WTC11 (cell line): ENCODE measurements around the gene CD44. TPM values are rescaled to one million over a fixed set of nuclear protein-coding genes. Genes with fewer than 3 reads are reported as not detected.

ENCODE experiments used
- ATAC-seq: fragments of 200-7000 bp; cut with Tn5 transposase; 2 replicates; pipeline ENCODE4 v1.10.0; 2021; ENCODE audit warnings: mild to moderate bottlenecking, moderate library complexity
- CTCF ChIA-PET: fragments of 300-600 bp; sonication (Branson Sonifier 250); formaldehyde crosslinking; loops from one replicate; lab custom pipeline; 2021; ENCODE audit warnings: antibody characterized with exemption; lab: Charles Lee
- POLR2A ChIA-PET: fragments of 350-600 bp; sonication (Branson Sonifier 250); formaldehyde crosslinking; loops from one replicate; lab custom pipeline; 2021; ENCODE audit warnings: antibody characterized with exemption; lab: Charles Lee
- DNase-seq: peaks from one replicate; pipeline ENCODE4 v3.0.0; 2021; ENCODE audit warnings: low spot score
- H3K27ac Mint-ChIP-seq: 2 replicates; pipeline ENCODE4 v1.8.0; 2021; ENCODE audit warnings: mixed read lengths
- H3K27me3 Mint-ChIP-seq: 2 replicates; pipeline ENCODE4 v1.8.0; 2021; ENCODE audit warnings: low read depth, mild to moderate bottlenecking, moderate library complexity, mixed read lengths
- H3K36me3 Mint-ChIP-seq: 2 replicates; pipeline ENCODE4 v1.8.0; 2021; ENCODE audit warnings: mixed read lengths
- H3K4me1 Mint-ChIP-seq: 2 replicates; pipeline ENCODE4 v1.8.0; 2022; ENCODE audit warnings: mixed read lengths
- H3K4me3 Mint-ChIP-seq: 2 replicates; pipeline ENCODE4 v1.8.0; 2021; ENCODE audit warnings: mild to moderate bottlenecking, moderate library complexity, mixed read lengths
- H3K9me3 Mint-ChIP-seq: 2 replicates; pipeline ENCODE4 v1.8.0; 2021; ENCODE audit warnings: mixed read lengths
- ARID4B ChIP-seq: sonication (generic); formaldehyde crosslinking; IDR thresholded peaks from 2 replicates; pipeline ENCODE4 v1.8.0; 2023; ENCODE audit warnings: missing genetic modification reagents, mild to moderate bottlenecking, borderline replicate concordance
- ATF1 ChIP-seq: sonication (generic); formaldehyde crosslinking; IDR thresholded peaks from 2 replicates; pipeline ENCODE4 v1.8.1; 2023; ENCODE audit warnings: mild to moderate bottlenecking, moderate library complexity, missing genetic modification reagents
- E2F5 ChIP-seq: sonication (generic); formaldehyde crosslinking; IDR thresholded peaks from 2 replicates; pipeline ENCODE4 v1.8.1; 2022; ENCODE audit warnings: mild to moderate bottlenecking, moderate library complexity, missing genetic modification reagents
- ERG ChIP-seq: fragments of 250-450 bp; sonication (Bioruptor Pico); IDR thresholded peaks from 2 replicates; pipeline ENCODE4 v1.8.0; 2021; ENCODE audit warnings: mild to moderate bottlenecking
- FOXJ3 ChIP-seq: sonication (generic); formaldehyde crosslinking; IDR thresholded peaks from 2 replicates; pipeline ENCODE4 v1.9.0; 2021; ENCODE audit warnings: missing genetic modification reagents, mild to moderate bottlenecking, borderline replicate concordance
- JUN ChIP-seq: sonication (generic); formaldehyde crosslinking; IDR thresholded peaks from 2 replicates; pipeline ENCODE4 v1.8.0; 2023; ENCODE audit warnings: mild to moderate bottlenecking, missing genetic modification reagents
- KAT7 ChIP-seq: sonication (generic); formaldehyde crosslinking; IDR thresholded peaks from 2 replicates; pipeline ENCODE4 v1.8.1; 2023; ENCODE audit warnings: missing genetic modification reagents, mild to moderate bottlenecking, borderline replicate concordance
- NFYB ChIP-seq: sonication (generic); formaldehyde crosslinking; conservative IDR thresholded peaks from 2 replicates; pipeline ENCODE4 v1.8.0; 2022; ENCODE audit warnings: low read depth, missing genetic modification reagents
- PRDM15 ChIP-seq: sonication (generic); formaldehyde crosslinking; IDR thresholded peaks from 2 replicates; pipeline ENCODE4 v1.8.0; 2022; ENCODE audit warnings: missing genetic modification reagents
- TEAD1 ChIP-seq: sonication (generic); formaldehyde crosslinking; IDR thresholded peaks from 2 replicates; pipeline ENCODE4 v1.8.0; 2022; ENCODE audit warnings: mild to moderate bottlenecking, missing genetic modification reagents
- ZNF138 ChIP-seq: sonication (generic); formaldehyde crosslinking; conservative IDR thresholded peaks from 2 replicates; pipeline ENCODE4 v1.8.1; 2022; ENCODE audit warnings: mild to moderate bottlenecking, moderate library complexity, missing genetic modification reagents
- ZNF232 ChIP-seq: sonication (generic); formaldehyde crosslinking; IDR thresholded peaks from 2 replicates; pipeline ENCODE4 v1.8.0; 2022; ENCODE audit warnings: mild to moderate bottlenecking, missing genetic modification reagents
- ZNF416 ChIP-seq: fragments of 250-450 bp; sonication (Bioruptor Pico); IDR thresholded peaks from 2 replicates; pipeline ENCODE4 v1.9.0; 2021; ENCODE audit warnings: mild to moderate bottlenecking, inconsistent platforms
- ZNF423 ChIP-seq: fragments of 250-450 bp; sonication (Bioruptor Pico); IDR thresholded peaks from 2 replicates; pipeline ENCODE4 v2.1.2; 2022; ENCODE audit warnings: mild to moderate bottlenecking, moderate library complexity
- total RNA-seq: library from RNA; stranded (reverse); gene quantifications from 3 replicates; pipeline ENCODE4 v1.2.3, GENCODE V29; 2021
- TF ChIP-seq, protein P1 (sequence below): sonication (generic); formaldehyde crosslinking; IDR thresholded peaks from 2 replicates; pipeline ENCODE4 v1.8.0; 2023; ENCODE audit warnings: missing genetic modification reagents
- TF ChIP-seq, protein P2 (sequence below): sonication (generic); formaldehyde crosslinking; IDR thresholded peaks from 2 replicates; pipeline ENCODE4 v1.8.1; 2022; ENCODE audit warnings: low read depth, missing genetic modification reagents, borderline replicate concordance
- TF ChIP-seq, protein P3 (sequence below): sonication (generic); formaldehyde crosslinking; IDR thresholded peaks from 2 replicates; pipeline ENCODE4 v1.8.1; 2022; ENCODE audit warnings: mild to moderate bottlenecking, missing genetic modification reagents, moderate library complexity, borderline replicate concordance

CD44 gene
- total RNA-seq, 1 experiment from 2014 or later, result 12.0 TPM

DNA sequence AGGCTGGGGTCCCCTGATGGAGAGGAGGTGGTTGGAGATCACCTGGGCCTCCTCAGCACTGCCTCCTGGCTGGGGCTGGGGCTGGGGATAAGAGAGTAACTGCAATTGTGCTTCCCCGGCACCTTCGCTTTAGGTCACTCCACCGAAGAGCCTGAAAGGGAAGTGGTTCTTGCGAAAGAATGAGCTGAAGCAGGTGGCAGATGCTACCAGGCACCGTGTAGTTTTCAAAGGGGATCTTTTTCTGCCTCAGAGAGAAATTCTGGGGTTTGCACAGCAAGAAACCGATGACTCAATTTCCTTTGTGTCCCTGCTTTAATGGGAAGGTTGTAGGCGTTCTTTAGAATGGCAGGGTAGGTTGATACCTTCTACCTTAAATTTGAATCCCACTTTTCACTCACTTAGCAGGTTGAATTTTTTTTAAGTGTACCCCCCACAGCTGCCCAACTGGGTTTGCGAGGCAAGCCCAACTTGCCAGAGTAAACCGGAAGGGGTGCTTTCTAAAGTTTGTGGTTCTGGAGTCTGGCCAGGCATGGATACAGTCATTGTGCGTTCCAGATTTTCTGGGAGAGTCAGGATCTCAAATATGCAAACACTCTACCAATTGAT, 5.3 kb downstream of the CD44 start (continued):
- TF ChIP-seq ARID4B (no peak), FOXJ3 (no peak), ZNF423 (no peak), PRDM15 (CRISPR knock-in tag) (no peak), ATF1 (CRISPR knock-in tag) (no peak), JUN (no peak), ZNF232 (no peak), E2F5 (CRISPR knock-in tag) (no peak), KAT7 (CRISPR knock-in tag) (no peak), NFYB (no peak)
- TF ChIP-seq, protein P1, sequence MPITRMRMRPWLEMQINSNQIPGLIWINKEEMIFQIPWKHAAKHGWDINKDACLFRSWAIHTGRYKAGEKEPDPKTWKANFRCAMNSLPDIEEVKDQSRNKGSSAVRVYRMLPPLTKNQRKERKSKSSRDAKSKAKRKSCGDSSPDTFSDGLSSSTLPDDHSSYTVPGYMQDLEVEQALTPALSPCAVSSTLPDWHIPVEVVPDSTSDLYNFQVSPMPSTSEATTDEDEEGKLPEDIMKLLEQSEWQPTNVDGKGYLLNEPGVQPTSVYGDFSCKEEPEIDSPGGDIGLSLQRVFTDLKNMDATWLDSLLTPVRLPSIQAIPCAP (CRISPR knock-in tag), result no peak
- TF ChIP-seq, protein P2, sequence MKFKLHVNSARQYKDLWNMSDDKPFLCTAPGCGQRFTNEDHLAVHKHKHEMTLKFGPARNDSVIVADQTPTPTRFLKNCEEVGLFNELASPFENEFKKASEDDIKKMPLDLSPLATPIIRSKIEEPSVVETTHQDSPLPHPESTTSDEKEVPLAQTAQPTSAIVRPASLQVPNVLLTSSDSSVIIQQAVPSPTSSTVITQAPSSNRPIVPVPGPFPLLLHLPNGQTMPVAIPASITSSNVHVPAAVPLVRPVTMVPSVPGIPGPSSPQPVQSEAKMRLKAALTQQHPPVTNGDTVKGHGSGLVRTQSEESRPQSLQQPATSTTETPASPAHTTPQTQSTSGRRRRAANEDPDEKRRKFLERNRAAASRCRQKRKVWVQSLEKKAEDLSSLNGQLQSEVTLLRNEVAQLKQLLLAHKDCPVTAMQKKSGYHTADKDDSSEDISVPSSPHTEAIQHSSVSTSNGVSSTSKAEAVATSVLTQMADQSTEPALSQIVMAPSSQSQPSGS (CRISPR knock-in tag), result no peak
- TF ChIP-seq, protein P3, sequence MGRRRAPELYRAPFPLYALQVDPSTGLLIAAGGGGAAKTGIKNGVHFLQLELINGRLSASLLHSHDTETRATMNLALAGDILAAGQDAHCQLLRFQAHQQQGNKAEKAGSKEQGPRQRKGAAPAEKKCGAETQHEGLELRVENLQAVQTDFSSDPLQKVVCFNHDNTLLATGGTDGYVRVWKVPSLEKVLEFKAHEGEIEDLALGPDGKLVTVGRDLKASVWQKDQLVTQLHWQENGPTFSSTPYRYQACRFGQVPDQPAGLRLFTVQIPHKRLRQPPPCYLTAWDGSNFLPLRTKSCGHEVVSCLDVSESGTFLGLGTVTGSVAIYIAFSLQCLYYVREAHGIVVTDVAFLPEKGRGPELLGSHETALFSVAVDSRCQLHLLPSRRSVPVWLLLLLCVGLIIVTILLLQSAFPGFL (CRISPR knock-in tag), result no peak

DNA sequence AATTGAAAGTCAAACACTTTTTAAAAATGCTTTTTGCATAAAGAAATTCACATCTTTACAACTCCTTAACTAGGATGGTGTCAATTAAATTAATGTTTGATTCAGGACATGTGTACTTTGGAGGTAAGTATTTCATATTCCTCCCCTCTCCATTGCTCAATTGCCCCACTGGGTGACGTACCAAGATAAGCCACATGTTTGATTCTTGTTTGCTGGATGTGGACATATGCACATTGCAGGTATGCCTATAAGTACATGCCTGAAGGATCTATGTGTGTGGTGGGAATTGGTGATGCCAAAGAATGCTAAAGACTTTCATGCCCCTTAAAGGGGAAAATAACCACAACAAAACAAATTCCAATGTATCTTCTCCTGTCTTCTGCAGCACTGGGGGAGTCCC, 5.8 kb downstream of the CD44 start:
- Mint-ChIP-seq H3K4me3 (no peak overlapping the region), H3K36me3 (no peaks in the 10 kb centered on the region), H3K27me3 (peaks cover 23% of the 10 kb centered on the region), H3K27ac (no peak overlapping the region), H3K9me3 (no peaks in the 10 kb centered on the region), H3K4me1 (peaks cover 20% of the 10 kb centered on the region)
- no peak for TF ChIP-seq ATF1 (CRISPR knock-in tag)
- no peak for TF ChIP-seq ERG (CRISPR knock-in tag)
- TF ChIP-seq ZNF416 (CRISPR knock-in tag), result no peak
- no peak for TF ChIP-seq E2F5 (CRISPR knock-in tag)
- TF ChIP-seq TEAD1 (CRISPR knock-in tag), result no peak
- TF ChIP-seq, protein P2 (CRISPR knock-in tag), result no peak
- TF ChIP-seq ZNF138 (CRISPR knock-in tag), result no peak
- no peak for ATAC-seq
- POLR2A ChIA-PET, result no interaction called here
- CTCF ChIA-PET, result no interaction called here
- DNase-seq, result no peak
